CD14-positive monocyte (primary cell): Measurements from ENCODE around the gene IMMP2L. TPM values are rescaled to one million over a fixed set of nuclear protein-coding genes. Genes with fewer than 3 reads are reported as not detected.

Source experiments
- DNase-seq, 3 donors: peaks; one replicate each; pipeline ENCODE4 v3.0.0-alpha.2; 2011 to 2022
- H2AFZ ChIP-seq: 2 replicates; pipeline ENCODE4 v1.6.0; 2012; ENCODE audit warnings: mild to moderate bottlenecking, low read depth, low read length, inconsistent platforms; ENCODE audit not compliant: insufficient read depth, poor library complexity, severe bottlenecking
- H3K27ac ChIP-seq, 2 donors: 1 replicate in 1 of 2; 2 replicates in 1 of 2; pipeline ENCODE4 v1.5.1; 2012 to 2013; ENCODE audit warnings: low read length in 2 of 2, control low read depth in 1 of 2, inconsistent platforms in 1 of 2, low read depth in 1 of 2, mild to moderate bottlenecking in 1 of 2
- H3K27me3 ChIP-seq, 2 donors: one replicate each; pipeline versions ENCODE4 v1.6.0 to v1.6.1; 2011 to 2013; ENCODE audit warnings: low read length in 2 of 2; ENCODE audit not compliant: control insufficient read depth in 2 of 2, insufficient read depth in 2 of 2
- H3K36me3 ChIP-seq, 2 donors: replicated peaks in 1 of 2; 1 replicate in 1 of 2; 2 replicates in 1 of 2; pipeline versions ENCODE4 v1.5.1 to v1.6.1; 2012 to 2013; ENCODE audit warnings: low read length in 2 of 2, control low read depth in 1 of 2, inconsistent platforms in 1 of 2, mild to moderate bottlenecking in 1 of 2; ENCODE audit not compliant: insufficient read depth in 2 of 2, control insufficient read depth in 1 of 2
- H3K4me1 ChIP-seq, 2 donors: 1 replicate in 1 of 2; 2 replicates in 1 of 2; pipeline versions ENCODE4 v1.5.1 to v1.6.1; 2012 to 2013; ENCODE audit warnings: low read length in 2 of 2, control low read depth in 1 of 2, inconsistent platforms in 1 of 2, mild to moderate bottlenecking in 1 of 2, moderate library complexity in 1 of 2; ENCODE audit not compliant: insufficient read depth in 2 of 2, control insufficient read depth in 1 of 2
- H3K4me2 ChIP-seq: replicated peaks from 2 replicates; pipeline ENCODE3; 2012; ENCODE audit warnings: low read length, moderate library complexity, mild to moderate bottlenecking; ENCODE audit not compliant: poor library complexity, severe bottlenecking; ENCODE audit errors: extremely low read depth
- H3K4me3 ChIP-seq, 3 experiments: fragments of 200-600 bp in 1 of 3; sonication (generic) in 1 of 3; replicated peaks in 1 of 3; 1 replicate in 2 of 3; 2 replicates in 1 of 3; pipeline ENCODE4 v1.5.1; 2011 to 2013; ENCODE audit warnings: low read length in 3 of 3, mild to moderate bottlenecking in 3 of 3, control low read depth in 2 of 3, low read depth in 2 of 3, inconsistent platforms in 1 of 3, moderate library complexity in 1 of 3
- H3K79me2 ChIP-seq: 2 replicates; pipeline ENCODE4 v1.6.0; 2012; ENCODE audit warnings: mild to moderate bottlenecking, control low read depth, inconsistent platforms, low read length, moderate library complexity; ENCODE audit not compliant: insufficient read depth
- H3K9ac ChIP-seq: 2 replicates; pipeline ENCODE4 v1.6.0; 2017; ENCODE audit warnings: low read length, mild to moderate bottlenecking; ENCODE audit not compliant: insufficient read depth, poor library complexity, severe bottlenecking
- H3K9me3 ChIP-seq, 2 donors: replicated peaks in 1 of 2; 1 replicate in 1 of 2; 2 replicates in 1 of 2; pipeline versions ENCODE4 v1.5.1 to v1.6.1; 2012 to 2013; ENCODE audit warnings: low read length in 2 of 2, control low read depth in 1 of 2; ENCODE audit not compliant: control insufficient read depth in 1 of 2, insufficient read depth in 1 of 2
- H4K20me1 ChIP-seq: 2 replicates; pipeline ENCODE4 v1.6.0; 2012; ENCODE audit warnings: mild to moderate bottlenecking, low read length, control low read depth, moderate library complexity; ENCODE audit not compliant: insufficient read depth
- H3K27ac Mint-ChIP-seq, 7 donors: one replicate each; pipeline ENCODE4 v1.8.0; 2020; ENCODE audit warnings: mild to moderate bottlenecking in 7 of 7, mixed read lengths in 7 of 7, moderate library complexity in 6 of 7, inconsistent platforms in 2 of 7
- H3K27me3 Mint-ChIP-seq, 3 donors: one replicate each; pipeline ENCODE4 v1.8.0; 2021 to 2022; ENCODE audit warnings: low read depth in 3 of 3, mild to moderate bottlenecking in 3 of 3, mixed read lengths in 3 of 3, moderate library complexity in 3 of 3, inconsistent platforms in 1 of 3
- H3K36me3 Mint-ChIP-seq, 2 donors: one replicate each; pipeline ENCODE4 v1.8.0; 2020; ENCODE audit warnings: mixed read lengths in 2 of 2, inconsistent platforms in 1 of 2, mild to moderate bottlenecking in 1 of 2
- H3K4me1 Mint-ChIP-seq: one replicate; pipeline ENCODE4 v1.8.0; 2020; ENCODE audit warnings: mild to moderate bottlenecking, mixed read lengths
- H3K4me3 Mint-ChIP-seq, 2 donors: one replicate each; pipeline ENCODE4 v1.8.0; 2020; ENCODE audit warnings: mild to moderate bottlenecking in 2 of 2, mixed read lengths in 2 of 2, moderate library complexity in 1 of 2
- H3K9me3 Mint-ChIP-seq, 7 donors: one replicate each; pipeline ENCODE4 v1.8.0; 2020 to 2022; ENCODE audit warnings: mixed read lengths in 7 of 7, mild to moderate bottlenecking in 6 of 7, moderate library complexity in 6 of 7, inconsistent platforms in 2 of 7
- WGBS: methylation state at CpG from one replicate; pipeline ENCODE4 v1.1.5; 2013; ENCODE audit warnings: missing lambda C conversion rate; ENCODE audit not compliant: insufficient coverage; 5-methylcytosine and 5-hydroxymethylcytosine counted together
- intact Hi-C, 2 donors: fragments of 100-400 bp; cut with micrococcal nuclease; formaldehyde crosslinking; loops; one replicate each; pipeline versions ENCODE4 v1.15.0 to v1.15.1; 2023
- polyA plus RNA-seq, 3 donors: library from polyadenylated mRNA; depleted of rRNA in 1 of 3; unstranded in 2 of 3; stranded (reverse) in 1 of 3; fragments of 300-500 nt in 2 of 3; fragments of >200 nt in 1 of 3; fragmentation: Illumina TruSeq in 2 of 3; gene quantifications; 1 replicate in 2 of 3; 2 replicates in 1 of 3; pipeline ENCODE4 v1.2.3, GENCODE V29; 2012 to 2021
- TF ChIP-seq, protein P1 (sequence below): fragments of 200-600 bp; IDR thresholded peaks from one replicate; pipeline ENCODE4 v1.8.0; 2022; ENCODE audit warnings: antibody characterized with exemption, mild to moderate bottlenecking

IMMP2L gene
- polyA plus RNA-seq, 3 donors = 1.9 to 6.4 (median 6.2) TPM

GRCh38 chr7:111499027-111499426 is 63.3 kb downstream of the IMMP2L start:
- TF ChIP-seq, protein P1, sequence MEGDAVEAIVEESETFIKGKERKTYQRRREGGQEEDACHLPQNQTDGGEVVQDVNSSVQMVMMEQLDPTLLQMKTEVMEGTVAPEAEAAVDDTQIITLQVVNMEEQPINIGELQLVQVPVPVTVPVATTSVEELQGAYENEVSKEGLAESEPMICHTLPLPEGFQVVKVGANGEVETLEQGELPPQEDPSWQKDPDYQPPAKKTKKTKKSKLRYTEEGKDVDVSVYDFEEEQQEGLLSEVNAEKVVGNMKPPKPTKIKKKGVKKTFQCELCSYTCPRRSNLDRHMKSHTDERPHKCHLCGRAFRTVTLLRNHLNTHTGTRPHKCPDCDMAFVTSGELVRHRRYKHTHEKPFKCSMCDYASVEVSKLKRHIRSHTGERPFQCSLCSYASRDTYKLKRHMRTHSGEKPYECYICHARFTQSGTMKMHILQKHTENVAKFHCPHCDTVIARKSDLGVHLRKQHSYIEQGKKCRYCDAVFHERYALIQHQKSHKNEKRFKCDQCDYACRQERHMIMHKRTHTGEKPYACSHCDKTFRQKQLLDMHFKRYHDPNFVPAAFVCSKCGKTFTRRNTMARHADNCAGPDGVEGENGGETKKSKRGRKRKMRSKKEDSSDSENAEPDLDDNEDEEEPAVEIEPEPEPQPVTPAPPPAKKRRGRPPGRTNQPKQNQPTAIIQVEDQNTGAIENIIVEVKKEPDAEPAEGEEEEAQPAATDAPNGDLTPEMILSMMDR = no peak
- Mint-ChIP-seq H3K9me3 (peaks cover 8 to 17% (median 11%) of the 10 kb centered on the region in 7 donors), H3K4me3 (no peak overlapping the region), H3K27ac (no peak overlapping the region), H3K4me1 (no peaks in the 10 kb centered on the region), H3K27me3 (peaks cover 0 to 3% (median 2%) of the 10 kb centered on the region in 3 donors), H3K36me3 (no peaks in the 10 kb centered on the region)
- no peak overlapping the region for H3K4me3 ChIP-seq
- no peaks in the 10 kb centered on the region for H3K36me3 ChIP-seq
- peaks cover 0 to 5% of the 10 kb centered on the region in 2 donors for H3K9me3 ChIP-seq
- H3K27ac ChIP-seq = no peak overlapping the region
- DNase-seq = no peak
- H3K79me2 ChIP-seq = no peaks in the 10 kb centered on the region
- H3K4me1 ChIP-seq = no peaks in the 10 kb centered on the region
- H3K9ac ChIP-seq = no peak overlapping the region
- no peak overlapping the region for H3K4me2 ChIP-seq
- no peaks in the 10 kb centered on the region for H3K27me3 ChIP-seq
- intact Hi-C loops = no loop called here
- no peak overlapping the region for H2AFZ ChIP-seq
- 100% methylated on average over 1 of the region's 3 CpGs for WGBS
- H4K20me1 ChIP-seq = no peaks in the 10 kb centered on the region

GRCh38 chr7:111498391-111499007 is 63.8 kb downstream of the IMMP2L start:
- no peaks in the 10 kb centered on the region for H3K36me3 Mint-ChIP-seq
- Histone ChIP-seq H3K4me3 (no peak overlapping the region), H3K79me2 (no peaks in the 10 kb centered on the region), H3K4me2 (no peak overlapping the region), H3K27ac (no peak overlapping the region), H3K9me3 (peaks cover 0 to 5% of the 10 kb centered on the region in 2 donors), H3K4me1 (no peaks in the 10 kb centered on the region), H2AFZ (no peak overlapping the region), H4K20me1 (no peaks in the 10 kb centered on the region), H3K36me3 (no peaks in the 10 kb centered on the region), H3K27me3 (no peaks in the 10 kb centered on the region), H3K9ac (no peak overlapping the region)
- intact Hi-C loops = no loop called here
- no peak overlapping the region for H3K27ac Mint-ChIP-seq
- 40% methylated on average over 1 of the region's 2 CpGs for WGBS
- no peaks in the 10 kb centered on the region for H3K4me1 Mint-ChIP-seq
- TF ChIP-seq, protein P1 = no peak
- H3K4me3 Mint-ChIP-seq = no peak overlapping the region
- DNase-seq = no peak
- H3K9me3 Mint-ChIP-seq = peaks cover 8 to 17% (median 11%) of the 10 kb centered on the region in 7 donors
- H3K27me3 Mint-ChIP-seq = peaks cover 0 to 3% (median 2%) of the 10 kb centered on the region in 3 donors
